B cell (primary cell): Measurements from ENCODE around the gene CAMK2A. TPM values are rescaled to one million over a fixed set of nuclear protein-coding genes. Genes with fewer than 3 reads are reported as not detected.

Source experiments
- ATAC-seq: fragments of 200-7000 bp; cut with Tn5 transposase; one replicate; pipeline ENCODE4 v1.10.0; 2021; ENCODE audit warnings: low read depth, mild to moderate bottlenecking, moderate number of reproducible peaks, moderate library complexity
- CTCF ChIA-PET: fragments of 350-600 bp; sonication (Branson Sonifier 250); formaldehyde crosslinking; loops from one replicate; lab custom pipeline; 2021; ENCODE audit warnings: antibody characterized with exemption, inconsistent platforms; lab: Charles Lee
- POLR2A ChIA-PET: fragments of 350-600 bp; sonication (Branson Sonifier 250); formaldehyde crosslinking; loops from one replicate; lab custom pipeline; 2021; ENCODE audit warnings: antibody characterized with exemption; lab: Charles Lee
- DNase-seq: peaks from one replicate; pipeline ENCODE4 v3.0.0; 2013
- H2AFZ ChIP-seq: 2 replicates; pipeline ENCODE4 v1.6.1; 2012; ENCODE audit warnings: mild to moderate bottlenecking, low read depth, low read length; ENCODE audit not compliant: insufficient read depth, poor library complexity, severe bottlenecking
- H3K27ac ChIP-seq, 2 donors: 1 replicate in 1 of 2; 2 replicates in 1 of 2; pipeline ENCODE4 v1.5.1; 2012 to 2013; ENCODE audit warnings: low read length in 2 of 2, mild to moderate bottlenecking in 2 of 2, moderate library complexity in 1 of 2
- H3K27me3 ChIP-seq, 4 experiments: fragments of 200-600 bp in 1 of 4; sonication (generic) in 1 of 4; replicated peaks in 1 of 4; 1 replicate in 2 of 4; 2 replicates in 2 of 4; pipeline versions ENCODE4 v1.6.1 to v1.7.0; 2013 to 2016; ENCODE audit warnings: low read length in 3 of 4, mild to moderate bottlenecking in 2 of 4, mixed read lengths in 1 of 4, moderate library complexity in 1 of 4; ENCODE audit not compliant: insufficient read depth in 4 of 4, control insufficient read depth in 3 of 4; ENCODE audit errors: control extremely low read depth in 1 of 4
- H3K36me3 ChIP-seq, 2 experiments: replicated peaks in 1 of 2; 1 replicate in 1 of 2; 2 replicates in 1 of 2; pipeline versions ENCODE4 v1.6.1 to v1.7.1; 2013; ENCODE audit warnings: low read length in 1 of 2; ENCODE audit not compliant: insufficient read depth in 2 of 2, control insufficient read depth in 1 of 2; ENCODE audit errors: control extremely low read depth in 1 of 2, extremely low read depth in 1 of 2
- H3K4me1 ChIP-seq, 2 donors: fragments of 200-600 bp in 1 of 2; sonication (generic) in 1 of 2; 1 replicate in 1 of 2; 2 replicates in 1 of 2; pipeline versions ENCODE4 v1.5.1 to v1.6.1; 2013 to 2017; ENCODE audit warnings: low read length in 2 of 2; ENCODE audit not compliant: control insufficient read depth in 2 of 2, insufficient read depth in 2 of 2
- H3K4me2 ChIP-seq: replicated peaks from 2 replicates; pipeline ENCODE3; 2012; ENCODE audit warnings: mild to moderate bottlenecking, low read depth, low read length; ENCODE audit not compliant: poor library complexity, severe bottlenecking
- H3K4me3 ChIP-seq, 5 experiments: fragments of 200-600 bp in 1 of 5; sonication (generic) in 1 of 5; 1 replicate in 3 of 5; 2 replicates in 2 of 5; pipeline versions ENCODE4 v1.5.1 to v1.7.0; 2011 to 2016; ENCODE audit warnings: low read length in 4 of 5, mild to moderate bottlenecking in 4 of 5, low read depth in 2 of 5, control low read depth in 1 of 5, moderate library complexity in 1 of 5; ENCODE audit not compliant: insufficient read depth in 1 of 5; ENCODE audit errors: control extremely low read depth in 1 of 5, extremely low read depth in 1 of 5
- H3K79me2 ChIP-seq: fragments of 200-600 bp; sonication (generic); one replicate; pipeline ENCODE4 v1.6.0; 2016; ENCODE audit warnings: low read length; ENCODE audit not compliant: control insufficient read depth, insufficient read depth
- H3K9ac ChIP-seq: fragments of 200-600 bp; sonication (generic); 2 replicates; pipeline ENCODE4 v1.6.1; 2017; ENCODE audit warnings: mild to moderate bottlenecking, low read length, moderate library complexity
- H3K9me3 ChIP-seq, 3 donors: one replicate each; pipeline versions ENCODE4 v1.6.1 to v1.7.1; 2013; ENCODE audit warnings: low read length in 2 of 3; ENCODE audit not compliant: control insufficient read depth in 2 of 3, insufficient read depth in 1 of 3; ENCODE audit errors: control extremely low read depth in 1 of 3
- H4K20me1 ChIP-seq: 2 replicates; pipeline ENCODE4 v1.6.0; 2012; ENCODE audit warnings: mild to moderate bottlenecking, low read length; ENCODE audit not compliant: insufficient read depth, control insufficient read depth, poor library complexity, severe bottlenecking
- H3K27ac Mint-ChIP-seq: one replicate; pipeline ENCODE4 v1.8.0; 2021; ENCODE audit warnings: mixed read lengths
- H3K27me3 Mint-ChIP-seq: one replicate; pipeline ENCODE4 v1.8.0; 2021; ENCODE audit warnings: mixed read lengths
- H3K4me1 Mint-ChIP-seq: one replicate; pipeline ENCODE4 v1.8.0; 2021; ENCODE audit warnings: mixed read lengths
- H3K4me3 Mint-ChIP-seq: one replicate; pipeline ENCODE4 v1.8.0; 2021; ENCODE audit warnings: mixed read lengths
- H3K9me3 Mint-ChIP-seq: one replicate; pipeline ENCODE4 v1.8.0; 2022; ENCODE audit warnings: mixed read lengths; ENCODE audit not compliant: insufficient read depth
- CTCF ChIP-seq: fragments of 200-600 bp; IDR thresholded peaks from one replicate; pipeline ENCODE4 v1.8.0; 2022; ENCODE audit warnings: antibody characterized with exemption, mild to moderate bottlenecking
- EZH2 ChIP-seq: IDR thresholded peaks from 2 replicates; pipeline ENCODE4 v1.6.1; 2012; ENCODE audit warnings: borderline replicate concordance, low read depth, mild to moderate bottlenecking, moderate library complexity, low read length; ENCODE audit not compliant: insufficient read depth, poor library complexity, severe bottlenecking
- WGBS: methylation state at CpG from one replicate; pipeline ENCODE4 v1.1.5; 2013; ENCODE audit warnings: missing lambda C conversion rate; ENCODE audit not compliant: insufficient coverage; 5-methylcytosine and 5-hydroxymethylcytosine counted together
- intact Hi-C: fragments of 100-400 bp; cut with micrococcal nuclease; formaldehyde crosslinking; loops from one replicate; pipeline ENCODE4 v1.10.0; 2022
- polyA plus RNA-seq: library from polyadenylated mRNA; depleted of rRNA; stranded (reverse); fragments of >200 nt; gene quantifications from 2 replicates; pipeline ENCODE4 v1.2.3, GENCODE V29; 2012
- total RNA-seq, 2 donors: library from RNA; stranded (reverse); fragments of 120-200 nt in 1 of 2; gene quantifications; 1 replicate in 1 of 2; 2 replicates in 1 of 2; pipeline versions ENCODE4 v1.2.3 to v1.2.4, GENCODE V29; 2013 to 2022

Gene CAMK2A
- total and polyA plus RNA-seq, 2 donors (not counting 1 experiment from before 2014, with no cell fraction given), result not detected

GRCh38 chr5:150271923-150272322, 17.6 kb downstream of the CAMK2A start:
- intact Hi-C loops, result loop anchor here (2.0 kb wide), 1 partner anchor 165 kb away; no protein-coding TSS in a partner anchor
- no peaks in the 10 kb centered on the region for H3K27me3 ChIP-seq
- no peaks in the 10 kb centered on the region for H3K9me3 ChIP-seq
- TF ChIP-seq EZH2 (no peak), CTCF (no peak)
- H3K9me3 Mint-ChIP-seq, result no peaks in the 10 kb centered on the region
- H3K4me3 Mint-ChIP-seq, result no peak overlapping the region
- no peak overlapping the region for H3K27ac ChIP-seq
- no peaks in the 10 kb centered on the region for H4K20me1 ChIP-seq
- no peak overlapping the region for H2AFZ ChIP-seq
- H3K27me3 Mint-ChIP-seq, result peaks cover 12% of the 10 kb centered on the region
- no peak overlapping the region for H3K9ac ChIP-seq
- no peak overlapping the region for H3K4me3 ChIP-seq
- ATAC-seq, result no peak
- H3K4me1 ChIP-seq, result no peaks in the 10 kb centered on the region
- POLR2A ChIA-PET, result no interaction called here
- H3K79me2 ChIP-seq, result no peaks in the 10 kb centered on the region
- H3K27ac Mint-ChIP-seq, result no peak overlapping the region
- CTCF ChIA-PET, result no interaction called here
- no peak overlapping the region for H3K4me2 ChIP-seq
- 94% methylated on average over 4 of the region's 5 CpGs for WGBS
- H3K4me1 Mint-ChIP-seq, result no peaks in the 10 kb centered on the region
- no peaks in the 10 kb centered on the region for H3K36me3 ChIP-seq
- DNase-seq, result no peak

GRCh38 chr5:150271296-150271692, 18.3 kb downstream of the CAMK2A start:
- POLR2A ChIA-PET, result no interaction called here

More at GRCh38 chr5:150271296-150271692, 18.3 kb downstream of the CAMK2A start:
- no peak overlapping the region for H3K4me2 ChIP-seq
- no peaks in the 10 kb centered on the region for H3K9me3 ChIP-seq
- no peaks in the 10 kb centered on the region for H3K9me3 Mint-ChIP-seq
- WGBS, result 91% methylated on average over 8 of the region's 8 CpGs
- ATAC-seq (no peak), DNase-seq (no peak)
- H3K79me2 ChIP-seq, result no peaks in the 10 kb centered on the region
- H2AFZ ChIP-seq, result no peak overlapping the region
- no peaks in the 10 kb centered on the region for H3K4me1 ChIP-seq
- H3K36me3 ChIP-seq, result no peaks in the 10 kb centered on the region
- no peak overlapping the region for H3K27ac Mint-ChIP-seq
- H3K27me3 Mint-ChIP-seq, result peaks cover 8% of the 10 kb centered on the region
- H3K27ac ChIP-seq, result no peak overlapping the region
- intact Hi-C loops, result no loop called here
- CTCF ChIA-PET, result no interaction called here
- TF ChIP-seq CTCF (no peak), EZH2 (no peak)
- H3K27me3 ChIP-seq, result no peaks in the 10 kb centered on the region
- no peaks in the 10 kb centered on the region for H4K20me1 ChIP-seq
- H3K4me3 ChIP-seq, result no peak overlapping the region
- no peaks in the 10 kb centered on the region for H3K4me1 Mint-ChIP-seq
- H3K4me3 Mint-ChIP-seq, result no peak overlapping the region
- no peak overlapping the region for H3K9ac ChIP-seq
